Fibroblast of gingiva (primary cell): ENCODE results near the gene TMTC1.

Experiments
- DNase-seq: peaks from one replicate; pipeline ENCODE4 v3.0.0-alpha.2; 2011; ENCODE audit warnings: low read depth

The TMTC1 gene

DNA sequence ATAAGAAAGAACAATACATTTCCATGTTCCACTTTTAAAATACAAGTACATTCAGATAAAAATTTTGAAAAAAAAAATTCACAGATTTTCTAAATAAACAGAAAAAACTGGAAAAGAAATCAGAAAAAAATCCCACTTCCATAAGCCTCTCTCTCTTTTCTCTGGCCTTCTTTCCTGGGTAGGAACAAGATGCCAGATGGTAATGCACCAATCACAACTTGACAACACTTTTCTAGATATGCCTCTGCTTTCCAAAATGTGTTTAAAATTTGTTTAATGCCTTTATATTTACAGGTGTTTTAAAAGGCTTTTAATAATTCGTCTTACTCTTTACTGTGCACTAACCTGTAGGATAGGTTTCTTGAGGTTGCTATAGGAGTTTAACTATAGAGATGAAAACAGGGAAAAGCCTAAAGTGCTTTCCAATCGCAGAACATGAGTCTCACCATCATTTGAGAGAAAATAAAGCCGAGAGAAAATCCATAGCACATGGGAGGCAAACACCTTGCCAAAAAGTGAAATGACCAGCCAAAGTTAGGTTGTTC is 74.2 kb downstream of the TMTC1 start:
- DNase-seq, result no peak

DNA sequence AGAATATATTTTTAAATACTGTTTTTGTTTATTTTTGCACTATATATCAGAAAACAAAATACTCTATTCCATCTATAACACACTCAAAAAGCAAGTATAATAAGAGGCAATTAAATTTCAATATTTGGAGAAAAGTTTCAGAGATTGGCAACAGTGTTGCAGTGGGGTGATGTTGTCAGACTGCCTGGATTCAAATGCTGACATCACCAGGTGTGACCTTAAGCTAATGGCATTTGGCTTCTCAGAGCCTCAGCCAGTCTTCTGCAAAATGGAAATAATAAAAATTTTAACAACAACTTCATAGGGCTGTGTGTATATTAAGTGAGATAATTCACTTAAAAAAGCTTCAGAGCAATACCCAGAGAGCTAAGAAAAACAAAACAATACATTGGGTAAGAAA is 74.7 kb downstream of the TMTC1 start:
- no peak for DNase-seq

DNA sequence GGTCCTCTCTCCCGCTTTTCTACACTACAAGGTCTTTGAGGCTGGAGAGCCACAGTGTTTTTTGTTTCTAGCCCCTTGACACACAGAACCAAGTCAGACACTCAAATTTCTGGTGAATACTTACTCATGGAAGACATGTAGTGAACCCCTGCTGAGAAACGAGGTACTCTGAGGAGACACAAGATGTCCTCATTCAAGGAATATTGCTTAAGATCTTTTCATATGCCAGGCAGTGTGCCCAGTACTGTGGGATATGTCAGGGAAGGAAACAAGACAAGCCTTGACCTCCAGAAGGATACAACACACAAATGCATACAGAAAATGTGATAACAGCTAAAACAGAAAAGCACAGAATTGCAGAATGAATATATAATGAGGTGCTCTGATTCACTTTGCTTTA is 75.9 kb downstream of the TMTC1 start:
- DNase-seq, result peak; percentile 83

DNA sequence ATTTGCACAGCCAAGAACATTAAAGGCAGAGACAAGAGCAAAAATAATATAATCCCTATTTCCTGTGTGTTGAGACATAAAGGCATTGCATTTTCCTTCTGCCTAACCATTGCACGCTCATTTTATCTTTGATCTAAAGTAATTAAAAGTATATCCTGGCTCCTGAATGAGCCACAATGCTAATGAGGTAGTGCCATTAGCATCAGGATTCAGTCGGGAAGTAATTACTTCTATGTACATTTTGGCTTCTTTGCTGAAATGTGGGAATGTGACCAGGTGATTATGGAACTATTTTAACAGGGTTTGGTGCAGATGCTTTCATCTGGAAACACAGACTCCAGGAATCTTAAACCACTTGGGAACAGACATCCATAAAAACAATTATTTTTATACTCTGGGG is 77.4 kb downstream of the TMTC1 start:
- DNase-seq, result no peak

DNA sequence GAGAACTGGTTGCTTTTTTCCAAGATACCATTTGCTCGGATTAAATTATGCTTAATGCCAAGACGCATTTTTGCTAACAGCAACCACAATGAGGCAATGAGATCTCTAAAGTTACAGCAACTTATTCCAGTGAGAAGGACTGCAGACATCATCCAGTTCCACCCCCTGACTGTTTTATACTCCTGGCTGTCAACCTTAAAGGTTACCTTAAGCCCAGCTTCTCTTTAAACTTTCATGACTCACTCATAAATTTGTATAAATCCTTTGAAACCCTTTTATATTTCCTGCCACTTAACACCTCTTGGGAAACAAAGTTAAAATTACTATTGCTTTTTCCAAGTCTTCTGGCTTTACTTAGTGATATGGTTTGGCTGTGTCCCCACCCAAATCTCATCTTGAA is 80.2 kb downstream of the TMTC1 start:
- no peak for DNase-seq

DNA sequence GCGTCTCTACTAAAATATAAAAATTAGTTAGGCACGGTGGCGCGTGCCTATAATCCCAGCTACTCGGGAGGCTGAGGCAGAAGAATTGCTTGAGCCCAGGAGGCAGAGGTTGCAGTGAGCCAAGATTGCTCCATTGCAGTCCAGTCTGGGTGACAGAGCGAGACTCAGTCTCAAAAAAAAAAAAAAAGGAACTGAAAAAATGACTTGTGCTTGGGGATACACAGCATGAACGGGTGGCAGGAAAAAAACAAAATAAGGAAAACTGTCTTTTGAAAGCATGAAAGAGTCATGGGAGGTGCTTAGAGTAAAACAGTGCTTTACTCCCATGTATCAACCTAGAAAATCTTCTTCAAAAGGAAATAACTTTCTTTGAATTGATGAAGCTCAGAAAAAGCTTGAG is 80.8 kb downstream of the TMTC1 start:
- DNase-seq, result no peak

DNA sequence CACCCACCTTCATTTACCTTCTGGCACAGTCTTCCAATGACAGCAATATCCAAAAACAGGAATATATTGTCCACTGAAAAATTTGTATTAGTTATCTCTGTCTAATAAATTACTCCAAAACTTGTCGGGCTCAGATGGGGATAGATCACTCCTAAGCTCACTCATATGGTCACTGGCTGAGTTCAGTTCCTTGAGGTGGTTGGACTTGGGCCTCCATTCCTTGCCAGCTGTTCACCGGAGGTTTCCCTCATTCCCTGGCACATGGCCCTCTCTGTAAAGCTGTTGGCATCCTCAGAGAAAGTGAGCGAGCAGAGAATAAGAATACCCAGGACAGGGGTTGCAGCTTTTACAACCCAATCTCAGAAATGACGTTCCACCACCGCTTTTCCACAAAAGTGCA is 81.5 kb downstream of the TMTC1 start:
- no peak for DNase-seq

DNA sequence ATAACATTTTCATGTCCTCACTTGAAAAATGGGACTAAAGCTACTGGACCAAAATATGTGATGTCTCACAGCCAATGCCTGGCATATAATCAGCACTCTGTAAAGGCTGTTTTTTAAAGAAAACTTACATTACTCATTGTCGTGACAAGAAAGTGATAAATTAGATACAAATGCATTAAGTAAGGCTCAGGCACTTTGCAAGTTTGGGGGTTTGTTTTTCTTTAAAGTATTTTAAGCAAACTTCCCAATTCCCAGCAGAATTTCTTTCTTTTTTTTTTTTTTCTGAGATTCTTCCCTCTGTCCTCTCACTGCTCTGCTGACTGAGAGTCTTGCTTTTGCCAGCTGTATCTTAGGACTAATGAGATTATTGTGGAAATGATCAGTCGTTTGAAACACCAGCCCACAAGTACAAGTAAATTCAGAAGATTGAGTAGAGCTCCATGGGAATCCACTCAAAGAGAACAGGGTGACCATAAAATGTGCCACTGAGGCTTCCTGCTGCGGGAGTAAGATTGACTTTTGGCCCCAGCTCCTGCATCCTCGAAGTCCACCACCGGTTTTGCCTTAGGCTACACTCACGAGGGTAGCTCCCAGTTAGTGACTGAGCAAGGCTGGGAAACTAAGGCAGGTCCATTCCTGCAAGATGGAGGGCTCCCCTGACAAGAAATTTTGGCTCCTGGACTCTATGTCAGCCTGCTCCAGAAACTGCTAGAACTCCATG is 82.8 kb downstream of the TMTC1 start:
- no peak for DNase-seq

DNA sequence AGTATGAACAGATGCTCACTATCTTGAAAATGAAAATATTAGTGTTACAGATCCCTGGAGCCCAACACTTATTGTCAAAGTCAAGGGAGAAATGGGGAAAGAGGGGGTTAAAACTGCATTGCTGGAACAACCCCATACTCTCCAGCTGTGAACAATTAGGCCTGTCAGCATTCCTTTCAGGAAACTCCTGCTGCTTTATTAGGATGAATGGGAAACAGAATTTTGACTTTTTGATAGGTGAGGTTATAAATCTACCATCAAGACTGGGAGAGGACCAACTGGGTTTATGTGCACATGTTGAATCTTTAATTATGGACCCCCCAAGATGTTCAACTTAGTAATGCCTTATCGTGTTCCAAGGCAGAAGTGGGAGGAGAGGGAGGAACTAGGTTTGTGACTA is 85.0 kb downstream of the TMTC1 start:
- no peak for DNase-seq

DNA sequence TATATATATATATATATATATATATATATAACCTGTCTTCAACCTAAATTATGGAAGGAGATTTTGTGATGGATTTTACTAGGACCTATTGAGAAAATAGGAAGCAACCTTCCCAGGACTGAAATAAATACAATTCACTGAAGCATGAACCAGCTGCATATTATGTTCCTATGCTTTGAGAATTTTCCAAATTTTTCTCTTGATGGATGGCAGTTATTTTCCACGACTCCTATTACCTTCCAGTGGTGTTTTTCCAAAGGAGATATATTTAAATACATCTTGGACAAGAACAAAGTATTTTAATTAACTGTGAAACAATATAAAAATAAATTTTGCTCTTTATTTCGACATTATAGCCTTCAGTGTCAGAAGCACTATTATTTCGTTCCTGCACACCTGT is 87.9 kb downstream of the TMTC1 start:
- DNase-seq, result no peak

DNA sequence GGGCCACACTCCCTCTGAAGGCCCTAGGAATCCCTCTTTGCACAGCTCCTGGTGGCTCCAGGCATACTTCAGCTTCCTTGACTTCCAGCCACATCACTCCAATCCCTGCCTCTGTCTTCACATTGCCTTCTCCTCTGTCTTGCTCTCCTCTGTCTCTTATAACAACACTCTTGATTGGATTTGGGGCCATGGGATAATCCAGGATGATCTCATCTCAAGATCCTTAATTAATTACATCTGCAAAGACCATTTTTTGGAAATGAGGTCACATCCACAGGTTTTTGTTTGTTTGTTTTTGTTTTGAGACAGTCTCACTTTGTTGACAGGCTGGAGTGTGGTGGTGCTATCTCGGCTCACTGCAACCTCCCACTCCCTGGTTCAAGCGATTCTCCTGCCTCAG is 88.7 kb downstream of the TMTC1 start:
- peak; percentile 39 for DNase-seq

DNA sequence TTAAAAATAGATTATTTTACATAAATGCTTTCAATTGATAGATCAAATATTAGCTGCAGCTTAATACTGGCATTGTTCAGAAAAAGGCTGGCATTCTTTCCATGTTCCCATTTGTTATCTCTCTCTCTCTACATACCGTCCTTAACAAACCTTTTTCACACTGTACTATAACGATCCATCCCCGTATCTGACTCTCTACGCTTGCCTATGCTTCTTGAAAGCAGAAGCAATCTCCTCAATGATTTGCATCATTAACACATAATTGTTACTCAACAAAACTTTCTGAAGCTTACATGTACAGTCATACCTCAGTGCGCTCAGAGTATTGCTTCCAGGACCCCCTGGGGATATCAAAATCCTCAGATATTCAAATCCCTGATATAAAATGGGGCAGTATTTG is 89.7 kb downstream of the TMTC1 start:
- DNase-seq, result no peak

DNA sequence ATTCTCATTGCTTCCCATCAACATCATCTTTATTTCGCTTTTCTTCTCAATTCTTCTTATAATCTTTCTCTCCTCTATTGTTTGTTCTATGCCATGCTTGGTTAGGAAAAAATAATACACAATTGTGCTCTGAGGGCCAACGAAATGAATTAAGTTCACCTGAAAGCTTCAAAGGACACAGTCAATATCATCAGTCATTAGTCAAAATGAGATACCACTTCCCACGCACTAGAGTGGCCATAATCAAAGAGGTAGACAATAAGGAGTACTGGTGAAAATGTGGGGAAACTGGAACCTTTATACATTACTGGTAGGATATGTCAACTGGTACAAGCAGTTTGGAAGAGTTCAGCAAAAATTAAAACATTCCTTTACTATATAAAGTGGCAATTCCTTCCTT is 91.5 kb downstream of the TMTC1 start:
- no peak for DNase-seq

DNA sequence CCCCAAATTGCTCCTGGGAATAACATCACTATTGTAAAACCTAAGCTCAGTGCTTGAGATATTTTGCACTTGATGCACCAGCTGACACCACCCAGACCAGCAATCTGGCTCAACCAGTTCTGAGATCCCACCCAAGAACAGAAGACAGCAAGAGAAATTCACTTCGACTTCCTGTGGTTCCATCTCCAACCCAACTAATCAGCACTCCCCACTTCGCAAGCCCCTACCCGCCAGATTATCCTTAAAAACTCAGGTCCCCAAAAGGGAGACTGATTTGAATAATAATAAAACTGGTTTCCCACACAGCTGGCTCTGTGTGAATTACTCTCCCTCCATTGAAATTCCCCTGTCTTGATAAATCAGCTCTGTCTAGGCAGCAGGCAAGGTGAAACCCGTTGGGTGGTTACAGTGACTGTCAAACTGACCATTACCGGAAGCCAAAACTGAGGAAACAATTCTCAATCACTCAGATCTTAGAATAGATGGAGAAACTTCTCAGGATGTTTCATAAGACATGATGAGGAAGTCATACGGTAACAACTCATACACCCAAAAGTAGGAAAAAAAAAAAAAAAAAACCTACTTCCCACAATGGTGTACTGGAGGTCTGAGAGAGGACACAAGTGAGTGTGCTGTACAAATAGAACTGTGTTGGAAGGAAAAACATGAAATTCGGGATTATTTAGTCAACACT is 92.4 kb downstream of the TMTC1 start:
- no peak for DNase-seq

DNA sequence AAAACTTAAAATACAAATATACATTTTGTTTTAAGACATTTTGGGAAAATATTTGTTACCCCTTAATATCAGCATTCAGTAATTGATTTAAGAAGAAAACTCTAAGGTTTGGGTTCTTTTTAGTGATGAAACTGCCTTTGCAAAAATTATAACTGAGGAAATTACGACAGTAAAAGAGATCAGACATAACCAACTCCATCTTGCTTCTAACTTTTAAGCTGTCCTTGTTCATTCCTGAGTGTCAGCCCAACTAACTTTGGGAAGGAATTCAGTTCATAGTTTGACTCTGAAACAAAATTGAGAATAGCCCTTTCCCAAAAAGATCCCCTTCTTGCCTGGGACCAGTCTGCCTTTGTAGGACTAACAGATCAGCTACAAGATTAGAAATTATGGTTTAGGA is 93.0 kb downstream of the TMTC1 start:
- no peak for DNase-seq

DNA sequence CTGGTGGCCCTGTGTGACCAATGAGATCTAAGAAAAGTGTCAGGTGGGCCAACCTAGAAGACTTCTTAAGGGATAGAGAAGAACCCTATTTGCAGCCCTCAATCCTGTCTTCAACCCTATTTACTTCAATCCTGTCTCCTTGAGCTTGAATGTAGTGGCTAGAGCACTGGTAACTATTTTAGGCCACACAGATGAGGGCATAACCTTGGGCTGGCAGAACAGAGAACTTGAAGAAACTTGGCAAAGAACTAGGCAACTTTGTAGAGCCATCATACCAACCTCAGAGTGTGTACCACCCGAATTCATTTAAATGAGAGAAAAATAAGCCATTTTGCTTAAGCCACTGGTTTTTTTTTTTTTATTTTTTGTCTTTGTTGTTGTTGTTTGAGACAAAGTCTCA is 94.8 kb downstream of the TMTC1 start:
- no peak for DNase-seq

DNA sequence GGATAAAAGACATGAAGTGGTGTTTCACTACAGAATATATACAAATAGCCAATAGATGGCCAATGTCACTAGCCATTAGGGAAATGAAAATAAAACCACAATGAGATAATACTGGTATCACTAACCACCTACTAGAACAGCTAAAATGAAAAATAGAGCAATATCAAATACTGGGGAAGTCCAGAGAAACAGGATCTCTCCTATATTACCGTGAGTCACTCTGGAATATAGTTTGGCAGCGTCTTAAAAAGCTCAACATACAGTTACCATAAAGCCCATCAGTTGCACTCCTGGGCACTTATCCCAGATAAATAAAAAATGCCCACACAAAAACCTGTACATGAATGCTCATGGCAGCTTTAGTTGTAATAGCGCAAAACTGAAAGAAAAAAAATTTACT is 101.7 kb downstream of the TMTC1 start:
- DNase-seq, result no peak

DNA sequence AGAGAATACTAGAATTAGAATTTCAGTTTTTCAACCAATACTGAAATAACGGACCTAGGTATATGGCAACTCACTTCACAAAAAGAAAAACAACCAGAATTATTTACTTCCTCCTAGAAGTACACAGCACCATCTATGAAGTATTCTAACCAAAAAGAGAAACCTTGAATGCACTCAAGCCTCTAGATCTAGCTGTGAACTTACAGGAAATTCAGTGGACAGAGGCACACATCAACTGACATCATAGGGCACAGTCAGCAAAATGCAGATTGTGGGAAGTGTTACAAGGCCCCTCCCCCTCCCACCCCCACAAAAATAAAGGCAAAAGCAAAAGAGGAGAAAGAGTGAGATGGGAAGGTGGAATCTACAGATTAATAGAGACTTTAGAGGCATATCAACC is 102.4 kb downstream of the TMTC1 start:
- DNase-seq, result no peak

DNA sequence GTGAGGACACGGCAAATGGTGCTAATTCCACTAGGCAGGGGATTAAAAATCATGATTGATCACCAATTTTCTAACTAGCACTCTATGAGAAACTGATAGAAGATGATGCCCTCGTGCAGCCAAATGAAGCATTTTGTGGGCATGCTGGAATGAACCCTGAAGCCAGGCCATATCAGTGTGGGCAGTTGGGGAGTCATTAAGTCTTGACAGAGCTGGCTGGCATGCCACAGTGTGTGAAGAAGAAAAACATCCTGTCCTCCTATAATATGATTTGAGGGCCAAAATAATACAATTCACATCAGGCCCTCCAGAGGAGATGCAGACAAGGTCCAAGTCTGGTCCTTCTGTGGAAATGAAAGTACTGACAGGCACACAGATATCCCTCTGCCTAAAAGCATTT is 107.1 kb downstream of the TMTC1 start:
- DNase-seq, result peak; percentile 12

DNA sequence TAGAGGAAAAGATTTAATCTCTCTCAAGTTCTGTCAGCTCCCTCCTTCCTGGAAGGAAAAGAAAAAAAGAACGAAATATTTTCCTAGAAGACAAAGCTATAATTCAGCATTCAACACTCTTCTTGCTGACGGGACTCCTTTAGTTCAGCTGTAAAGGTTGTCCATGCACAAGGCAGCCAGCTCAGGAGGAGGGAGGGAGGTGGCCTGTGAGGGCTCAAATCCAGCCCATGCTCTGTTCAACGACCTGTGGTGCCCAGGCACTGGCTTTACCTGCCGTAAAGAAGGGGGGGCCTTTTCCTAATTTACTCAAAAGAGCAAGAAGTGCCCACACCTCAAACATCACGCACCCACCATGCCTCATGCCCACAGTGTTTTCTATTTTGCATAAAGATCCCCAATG is 109.3 kb downstream of the TMTC1 start:
- no peak for DNase-seq

DNA sequence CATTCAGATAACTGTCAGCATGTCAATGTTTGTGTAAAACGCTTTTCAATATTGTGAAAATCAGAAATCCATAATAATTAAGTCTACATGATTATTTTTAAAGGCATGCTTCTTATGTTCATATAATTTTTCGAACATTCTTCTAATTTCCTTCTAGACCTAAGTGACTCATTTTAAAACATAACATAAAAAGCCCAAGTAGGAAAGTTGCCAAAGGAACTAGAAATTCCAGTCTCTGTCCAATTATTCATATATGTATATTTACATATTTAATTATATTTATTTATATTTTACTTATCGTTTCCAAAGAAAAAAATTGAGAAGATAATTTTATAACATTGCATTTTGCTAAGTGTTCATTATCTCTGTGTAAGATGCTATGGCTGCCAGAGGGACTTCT is 110.4 kb downstream of the TMTC1 start:
- peak; percentile 23 for DNase-seq

DNA sequence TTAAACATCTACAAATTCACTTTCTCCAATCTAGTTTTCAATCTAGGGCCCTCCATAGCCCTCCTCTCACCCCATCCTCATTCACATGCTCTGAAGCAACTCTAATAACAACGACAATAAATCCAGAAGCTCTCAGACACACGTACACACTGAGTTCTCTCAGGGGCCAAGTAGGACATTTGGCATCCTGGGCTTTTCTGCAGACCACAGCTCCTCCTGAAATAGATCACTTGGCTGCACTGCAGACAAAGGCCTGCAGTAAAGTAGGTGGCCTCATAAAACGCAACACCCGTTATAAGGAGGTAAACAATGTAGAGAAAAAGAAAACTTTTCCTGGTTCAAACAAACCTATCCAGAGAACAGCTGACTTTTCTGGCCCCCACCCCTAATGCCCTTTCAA is 111.2 kb downstream of the TMTC1 start:
- no peak for DNase-seq

DNA sequence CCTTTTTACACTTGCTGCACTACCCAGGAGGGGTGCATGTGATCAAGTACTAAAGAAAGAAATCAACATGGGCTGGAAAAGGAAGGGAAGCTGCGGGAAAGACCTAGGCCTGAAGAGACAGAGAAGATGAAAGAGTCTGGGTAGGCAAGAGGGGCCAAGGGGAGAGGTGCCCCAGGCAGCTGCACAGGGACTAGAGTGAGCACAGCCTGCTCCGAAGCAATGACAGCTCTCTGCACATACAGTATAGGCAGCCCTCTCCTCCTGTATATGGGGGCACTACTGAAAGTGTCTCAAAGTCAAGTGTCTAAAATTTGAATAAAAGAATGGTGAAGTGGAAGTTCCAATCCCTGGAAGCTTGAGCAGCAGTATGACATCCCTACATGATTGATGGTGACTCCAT is 112.0 kb downstream of the TMTC1 start:
- no peak for DNase-seq

DNA sequence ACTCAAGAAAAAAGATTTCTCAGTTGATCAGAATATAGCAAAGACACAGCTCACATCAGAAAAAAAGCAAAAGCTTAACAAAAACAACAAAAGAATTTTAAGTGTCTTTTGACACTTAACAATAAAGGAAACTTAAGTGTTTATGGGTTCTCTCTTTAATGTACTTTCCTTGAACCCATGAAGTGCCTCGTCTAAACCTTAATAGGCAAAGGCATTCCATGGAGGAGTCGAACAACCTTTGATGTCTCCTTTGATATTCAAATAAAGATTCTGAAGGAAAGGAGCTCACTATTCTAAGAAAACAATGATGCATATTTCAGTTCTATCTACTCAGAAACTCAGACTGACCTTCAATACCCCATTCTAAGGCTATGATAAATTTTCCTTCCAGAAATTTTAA is 116.7 kb downstream of the TMTC1 start:
- no peak for DNase-seq
